AG04449 (cell line): ENCODE results near the gene DHTKD1.

Experiments used
- CTCF ChIA-PET: fragments of 350-600 bp; formaldehyde crosslinking; extraction: SDS; loops from one replicate; lab custom pipeline; 2021; ENCODE audit warnings: antibody characterized with exemption; lab: Yijun Ruan, JAX
- POLR2A ChIA-PET: fragments of 400-600, 350-600 bp; formaldehyde crosslinking; extraction: SDS; loops from one replicate; lab custom pipeline; 2020; ENCODE audit warnings: antibody characterized with exemption, inconsistent platforms; lab: Yijun Ruan, JAX
- DNase-seq: peaks from one replicate; pipeline ENCODE4 v3.0.0-alpha.2; 2010; ENCODE audit warnings: low read depth, low spot score
- H3K4me3 ChIP-seq: 2 replicates; pipeline ENCODE4 v1.5.1; 2011; ENCODE audit warnings: low read depth, mild to moderate bottlenecking, control low read depth, low read length
- CTCF ChIP-seq: IDR thresholded peaks from one replicate; pipeline ENCODE4 v1.5.1; 2011; ENCODE audit warnings: mild to moderate bottlenecking, moderate library complexity, low read length, control low read depth, inconsistent platforms; ENCODE audit not compliant: insufficient read depth; ENCODE audit errors: missing control alignments

DHTKD1 gene

GRCh38 chr10:12042797-12043651, 25.7 kb upstream of the DHTKD1 start, which contains the start of gene UPF2:
Gene UPF2, minus strand, starts transcription at chr10:12042809. Its CDS starts 7,386 bp downstream, at chr10:12035423.
- TF ChIP-seq CTCF = no peak
- CTCF ChIA-PET = interaction anchor here (1.0 kb wide), 1 partner anchor 56 kb away, joined by 3 read pairs; no protein-coding TSS in a partner anchor
- DNase-seq = peak; percentile 91
- POLR2A ChIA-PET = interaction anchor here (0.8 to 1.0 kb wide), 2 partner anchors 14 to 1048 kb away, joined by 3 read pairs; no protein-coding TSS in a partner anchor
- H3K4me3 ChIP-seq = peak within 1 kb of the TSS; percentile 95

- POLR2A ChIA-PET = interaction anchor here (0.5 kb wide), 1 partner anchor 24 kb away, joined by 4 read pairs; no protein-coding TSS in a partner anchor
- DNase-seq = no peak
- H3K4me3 ChIP-seq = no peak overlapping the region
- CTCF ChIA-PET = interaction anchor here (1.5 kb wide), 1 partner anchor 10 kb away, joined by 3 read pairs; no protein-coding TSS in a partner anchor
- no peak for TF ChIP-seq CTCF
Observed at GRCh38 chr10:12045596-12045995, 23.2 kb upstream of the DHTKD1 start.

GRCh38 chr10:12048547-12048946, 20.2 kb upstream of the DHTKD1 start:
- ChIA-PET CTCF (no interaction called here), POLR2A (no interaction called here)
- DNase-seq = no peak
- TF ChIP-seq CTCF = no peak
- no peak overlapping the region for H3K4me3 ChIP-seq

GRCh38 chr10:12050528-12050927, 18.2 kb upstream of the DHTKD1 start:
- no peak for TF ChIP-seq CTCF
- CTCF ChIA-PET = interaction anchor here (1.1 kb wide), 1 partner anchor 17 kb away, joined by 3 read pairs; no protein-coding TSS in a partner anchor
- POLR2A ChIA-PET = no interaction called here
- no peak overlapping the region for H3K4me3 ChIP-seq
- no peak for DNase-seq

GRCh38 chr10:12051241-12051640, 17.5 kb upstream of the DHTKD1 start:
- CTCF ChIA-PET = no interaction called here
- no peak for TF ChIP-seq CTCF
- POLR2A ChIA-PET = no interaction called here
- no peak overlapping the region for H3K4me3 ChIP-seq
- DNase-seq = no peak

- TF ChIP-seq CTCF = no peak
- POLR2A ChIA-PET = no interaction called here
- no peak for DNase-seq
- CTCF ChIA-PET = interaction anchor here (1.0 to 1.1 kb wide), 2 partner anchors 11 to 15 kb away, joined by 3 read pairs; no protein-coding TSS in a partner anchor
- no peak overlapping the region for H3K4me3 ChIP-seq
Observed at GRCh38 chr10:12055732-12056131, 13.0 kb upstream of the DHTKD1 start.
